Glutamatergic neuron (in vitro differentiated cells): ENCODE results near the gene USB1. TPM values are rescaled to one million over a fixed set of nuclear protein-coding genes. Genes with fewer than 3 reads are reported as not detected.

Experiments used
- DNase-seq: peaks from one replicate; pipeline ENCODE4 v3.0.0; 2022
- H3K27ac Mint-ChIP-seq: one replicate; pipeline ENCODE4 v1.8.0; 2020; ENCODE audit warnings: mild to moderate bottlenecking, mixed read lengths, inconsistent platforms; ENCODE audit not compliant: unreplicated experiment
- H3K27me3 Mint-ChIP-seq: one replicate; pipeline ENCODE4 v1.8.0; 2020; ENCODE audit warnings: mild to moderate bottlenecking, moderate library complexity, mixed read lengths, inconsistent platforms; ENCODE audit not compliant: unreplicated experiment
- H3K36me3 Mint-ChIP-seq: one replicate; pipeline ENCODE4 v1.8.0; 2020; ENCODE audit warnings: mild to moderate bottlenecking, mixed read lengths, inconsistent platforms; ENCODE audit not compliant: unreplicated experiment
- H3K4me1 Mint-ChIP-seq: one replicate; pipeline ENCODE4 v1.8.0; 2020; ENCODE audit warnings: mild to moderate bottlenecking, low read depth, mixed read lengths, inconsistent platforms; ENCODE audit not compliant: unreplicated experiment
- H3K4me3 Mint-ChIP-seq: one replicate; pipeline ENCODE4 v1.8.0; 2020; ENCODE audit warnings: mild to moderate bottlenecking, mixed read lengths, inconsistent platforms; ENCODE audit not compliant: unreplicated experiment
- H3K9me3 Mint-ChIP-seq: one replicate; pipeline ENCODE4 v1.8.0; 2020; ENCODE audit warnings: mild to moderate bottlenecking, moderate library complexity, mixed read lengths, inconsistent platforms; ENCODE audit not compliant: unreplicated experiment
- CTCF ChIP-seq: fragments of 200-600 bp; sonication (generic); IDR thresholded peaks from one replicate; pipeline ENCODE4 v1.5.0; 2021; ENCODE audit not compliant: partially characterized antibody, unreplicated experiment
- total RNA-seq: library from RNA; stranded (reverse); fragmentation: NEBNext Ultra II Directional; extraction: Animal tissue kit (Norgen Biotek cat#: 25700); gene quantifications from one replicate; pipeline ENCODE4 v1.2.1, GENCODE V29; 2021; ENCODE audit not compliant: unreplicated experiment

The USB1 gene
- total RNA-seq, 1 donor from 2014 or later, result 107 TPM

DNA sequence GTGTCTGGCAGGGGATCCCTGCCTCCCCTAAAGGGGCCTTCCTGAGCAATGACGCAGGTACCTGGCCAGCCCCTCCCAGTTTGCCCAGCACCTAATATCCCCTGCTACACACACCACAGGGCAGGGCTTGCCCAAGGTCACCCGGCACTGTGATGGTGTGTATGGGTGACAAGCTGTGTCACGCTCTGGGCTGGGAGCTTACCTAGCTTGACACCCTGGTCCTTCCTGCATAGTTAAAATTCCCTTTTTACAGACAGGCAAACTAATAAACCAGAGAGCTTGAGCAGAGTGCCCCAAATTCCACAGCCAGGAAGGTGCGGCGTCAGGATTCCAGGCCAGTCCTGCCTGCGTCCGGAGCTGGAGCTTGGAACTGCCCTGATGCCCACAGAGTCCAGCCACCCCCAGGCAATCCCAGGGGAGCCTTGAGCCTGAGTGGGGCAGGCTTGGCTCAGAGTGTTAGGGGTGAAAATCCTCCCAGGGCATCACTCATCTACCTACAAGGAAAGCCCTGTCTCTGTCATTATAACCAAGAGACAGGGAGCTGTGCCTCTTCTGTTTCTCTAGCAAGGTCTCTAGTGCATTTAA, 42.5 kb downstream of the USB1 start:
- DNase-seq, result no peak
- H3K36me3 Mint-ChIP-seq, result peaks cover 4% of the 10 kb centered on the region
- no peak for TF ChIP-seq CTCF
- no peak overlapping the region for H3K4me3 Mint-ChIP-seq
- peaks cover 7% of the 10 kb centered on the region for H3K27me3 Mint-ChIP-seq
- peaks cover 9% of the 10 kb centered on the region for H3K9me3 Mint-ChIP-seq
- no peak overlapping the region for H3K27ac Mint-ChIP-seq
- H3K4me1 Mint-ChIP-seq, result no peaks in the 10 kb centered on the region

DNA sequence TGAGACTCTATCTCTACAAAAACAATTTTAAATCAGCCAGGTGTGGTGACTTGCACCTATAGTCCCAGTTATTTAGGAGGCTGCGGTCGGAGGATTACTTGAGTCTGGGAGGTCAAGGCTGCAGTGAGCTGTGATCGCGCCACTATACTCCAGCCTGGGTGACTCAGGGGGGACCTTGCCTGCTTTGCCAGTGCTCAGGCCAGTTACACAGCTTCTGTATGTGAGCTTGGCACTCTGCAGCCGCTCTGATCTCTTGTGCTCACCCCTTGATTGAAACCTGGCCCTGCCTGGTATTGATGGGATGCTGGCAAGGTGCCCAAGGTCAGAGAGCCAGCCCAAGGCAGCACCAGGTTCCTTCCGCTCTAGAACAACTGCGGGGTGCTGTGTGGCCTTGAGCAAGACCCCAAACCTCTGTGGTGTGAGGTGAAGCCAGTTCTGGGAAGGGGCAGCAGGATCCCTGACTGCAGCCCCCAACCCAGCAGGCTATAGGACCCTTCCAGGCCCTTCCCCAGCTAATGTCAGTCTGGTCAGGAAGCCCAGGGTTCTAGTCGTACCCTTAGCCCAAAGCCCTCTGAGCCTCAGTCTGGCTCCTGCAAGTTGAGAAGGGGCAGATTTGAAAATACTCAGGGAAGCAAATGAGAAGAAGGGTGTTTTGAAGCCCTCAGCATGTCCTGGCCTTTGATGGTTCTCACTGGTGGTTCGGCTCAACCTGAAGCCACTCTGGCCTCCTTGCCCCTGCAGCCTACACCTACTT, 43.2 kb downstream of the USB1 start:
- H3K9me3 Mint-ChIP-seq, result peaks cover 5% of the 10 kb centered on the region
- H3K4me3 Mint-ChIP-seq, result no peak overlapping the region
- peaks cover 6% of the 10 kb centered on the region for H3K27me3 Mint-ChIP-seq
- no peaks in the 10 kb centered on the region for H3K36me3 Mint-ChIP-seq
- H3K27ac Mint-ChIP-seq, result no peak overlapping the region
- H3K4me1 Mint-ChIP-seq, result no peaks in the 10 kb centered on the region
- no peak for DNase-seq
- TF ChIP-seq CTCF, result no peak

- Mint-ChIP-seq H3K4me3 (no peak overlapping the region), H3K27ac (no peak overlapping the region), H3K36me3 (no peaks in the 10 kb centered on the region), H3K9me3 (peaks cover 3% of the 10 kb centered on the region), H3K4me1 (no peaks in the 10 kb centered on the region), H3K27me3 (peaks cover 7% of the 10 kb centered on the region)
- no peak for TF ChIP-seq CTCF
- DNase-seq, result no peak
Measured at GRCh38 chr16:58045096-58045495, 43.9 kb downstream of the USB1 start.

DNA sequence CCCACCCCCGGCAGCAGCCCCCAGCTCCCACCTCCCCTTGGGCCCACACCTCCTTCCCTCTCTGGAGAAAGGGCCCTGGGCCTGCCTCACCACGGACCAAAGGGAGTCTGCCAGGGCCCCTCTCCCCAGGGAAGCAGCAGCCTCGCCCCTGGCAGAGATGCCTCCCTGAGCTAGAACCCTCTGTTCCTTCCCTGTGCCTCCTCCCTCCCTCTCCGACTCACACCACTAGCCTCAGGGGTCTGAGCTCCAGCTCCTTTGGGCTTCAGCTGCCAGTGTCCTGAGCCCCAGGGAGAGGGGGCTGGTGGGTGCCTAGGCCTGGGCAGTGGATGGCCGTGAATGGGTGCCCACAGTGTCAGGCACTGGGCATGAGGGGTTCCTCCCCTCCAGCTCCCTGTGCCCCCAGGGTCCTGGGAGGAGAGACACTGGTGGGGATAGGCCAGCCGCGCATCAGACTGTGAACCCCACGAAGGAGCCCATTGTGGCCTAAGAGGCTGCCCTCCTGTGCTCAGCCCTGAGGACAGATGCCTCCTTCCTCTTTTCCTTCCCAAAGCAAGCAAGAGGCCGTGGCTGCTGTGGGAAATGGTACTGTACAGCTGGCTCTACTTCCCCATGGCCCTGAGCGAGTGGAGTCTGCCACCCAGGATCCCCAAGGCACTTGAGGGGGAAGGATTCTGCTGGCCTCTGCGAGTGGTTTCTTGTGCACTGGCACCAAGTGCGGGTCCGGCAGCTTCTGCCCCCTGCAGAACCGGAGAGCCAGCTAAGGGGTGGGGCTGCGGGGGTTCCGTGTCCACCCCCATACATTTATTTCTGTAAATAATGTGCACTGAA, 45.1 kb downstream of the USB1 start:
- no peak overlapping the region for H3K4me3 Mint-ChIP-seq
- no peak for DNase-seq
- no peak overlapping the region for H3K27ac Mint-ChIP-seq
- TF ChIP-seq CTCF, result no peak
- peaks cover 3% of the 10 kb centered on the region for H3K9me3 Mint-ChIP-seq
- H3K4me1 Mint-ChIP-seq, result no peaks in the 10 kb centered on the region
- peaks cover 5% of the 10 kb centered on the region for H3K27me3 Mint-ChIP-seq
- H3K36me3 Mint-ChIP-seq, result no peaks in the 10 kb centered on the region
